ENCODE measurements around the gene SCARF1.

The SCARF1 gene

DNA sequence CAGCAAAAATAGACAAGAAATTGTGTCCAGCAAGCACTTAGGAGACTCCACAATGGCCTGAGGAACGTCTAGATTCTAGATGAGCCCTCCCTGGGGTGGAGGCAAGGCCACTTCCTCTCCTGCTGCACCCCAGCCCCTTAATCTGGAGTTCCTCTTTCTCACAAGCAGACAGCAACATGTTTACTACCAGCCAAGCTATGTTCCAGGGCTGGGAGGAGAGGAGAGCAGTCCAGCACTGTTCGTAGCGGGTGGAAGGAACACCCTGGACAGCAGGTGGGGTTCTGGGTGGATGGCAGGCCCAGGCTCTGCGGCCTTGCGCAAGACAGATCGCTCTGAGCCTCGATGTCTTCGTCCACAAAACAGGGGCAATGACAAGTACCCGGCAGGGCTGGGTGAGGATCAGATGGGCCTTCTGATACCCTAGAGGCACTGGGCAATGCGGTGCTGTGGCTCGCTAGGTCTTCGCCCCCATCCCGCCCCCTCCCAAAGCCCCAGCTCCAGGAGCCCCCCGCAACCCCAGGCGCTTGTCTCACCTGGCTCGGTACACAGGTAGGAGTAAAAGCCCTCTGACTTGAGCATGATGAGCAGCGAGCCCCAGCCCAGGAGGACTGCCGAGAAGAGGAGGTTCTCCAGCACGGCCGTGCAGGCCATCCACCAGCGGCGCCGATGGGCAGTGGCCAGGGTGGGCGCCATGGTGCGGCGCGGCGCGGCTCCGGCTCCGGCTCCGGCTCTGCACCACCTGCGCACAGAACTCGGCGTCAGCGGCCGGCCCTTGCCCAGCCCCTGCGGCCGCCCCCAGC, 18.1 kb downstream of the SCARF1 start:
- DNase-seq = no peak

DNA sequence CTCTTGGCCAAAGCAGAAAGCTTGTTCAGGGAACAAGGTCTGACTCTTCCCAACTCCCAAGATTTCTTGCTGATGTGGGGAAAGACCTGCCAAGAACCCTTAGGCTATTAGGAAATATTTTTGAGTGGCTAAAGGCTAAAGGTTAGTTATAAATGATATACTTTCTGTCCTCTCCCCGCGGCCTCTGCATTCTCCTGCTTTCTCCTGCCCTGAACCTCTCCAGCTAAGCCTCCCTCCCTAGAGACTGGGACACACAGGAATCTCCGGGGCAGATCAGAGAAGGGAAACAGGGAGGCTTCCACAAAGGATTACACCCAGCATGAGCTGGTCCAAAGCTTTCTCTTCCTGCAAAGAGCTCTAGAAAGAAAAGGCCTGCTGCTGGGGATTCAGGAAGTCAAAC, 19.2 kb downstream of the SCARF1 start:
- DNase-seq = no peak

DNA sequence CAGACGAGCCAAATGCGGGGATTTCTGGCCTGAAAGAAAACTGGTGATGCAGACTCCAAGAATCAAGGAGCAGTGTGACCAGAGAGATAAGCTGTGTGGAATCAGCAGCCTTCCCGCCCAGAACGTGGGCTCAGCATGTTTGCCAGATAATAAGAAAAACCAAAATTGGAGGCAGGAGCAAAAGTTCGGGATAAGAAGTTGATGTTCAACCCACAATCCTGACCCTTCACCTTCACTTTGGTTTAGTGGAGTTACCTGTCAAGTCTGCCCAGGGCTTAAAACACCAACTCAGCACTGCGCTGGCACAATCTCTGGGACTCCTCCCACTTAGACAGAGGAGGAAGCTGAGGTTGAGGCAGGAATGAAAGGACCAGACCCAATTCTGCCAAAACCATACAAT, 20.0 kb downstream of the SCARF1 start:
- DNase-seq = no peak

DNA sequence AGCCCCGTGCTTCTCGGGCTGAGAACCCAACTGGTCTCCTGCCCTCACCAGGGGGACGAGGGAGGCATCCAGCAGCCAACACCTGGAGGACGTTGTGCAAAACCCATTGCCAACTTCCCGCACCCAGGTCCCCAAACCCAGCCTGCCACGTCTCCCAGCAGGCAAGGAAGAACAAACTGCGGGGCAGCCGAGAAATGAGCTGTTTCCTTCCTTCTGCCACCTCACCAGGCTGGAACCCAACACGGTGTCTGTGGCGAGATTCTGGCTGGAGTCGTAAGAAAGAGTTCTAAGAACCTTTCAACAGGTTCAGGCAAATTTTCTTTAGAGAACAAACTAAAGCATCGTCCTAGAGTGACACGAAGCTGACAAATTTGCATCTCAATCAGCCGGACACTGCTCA, 20.5 kb downstream of the SCARF1 start:
- no peak for DNase-seq

DNA sequence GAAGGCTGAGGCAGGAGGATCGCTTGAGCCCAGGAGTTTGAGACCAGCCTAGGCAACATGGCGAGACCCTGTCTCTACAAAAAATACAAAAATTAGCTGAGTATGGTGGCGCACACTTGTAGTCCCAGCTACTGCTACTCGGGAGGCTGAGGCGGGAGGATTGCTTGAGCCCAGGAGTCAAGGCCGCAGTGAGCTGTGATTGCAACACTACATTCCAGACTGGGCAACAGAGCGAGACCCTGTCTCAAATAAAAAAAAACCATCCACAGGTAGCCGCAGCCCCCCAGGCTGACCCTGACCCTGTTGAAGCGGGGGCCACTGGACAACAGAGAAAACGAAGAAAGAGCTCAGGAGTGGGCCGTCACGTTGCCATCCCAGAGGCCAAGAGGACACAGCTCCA, 20.9 kb downstream of the SCARF1 start:
- no peak for DNase-seq

DNA sequence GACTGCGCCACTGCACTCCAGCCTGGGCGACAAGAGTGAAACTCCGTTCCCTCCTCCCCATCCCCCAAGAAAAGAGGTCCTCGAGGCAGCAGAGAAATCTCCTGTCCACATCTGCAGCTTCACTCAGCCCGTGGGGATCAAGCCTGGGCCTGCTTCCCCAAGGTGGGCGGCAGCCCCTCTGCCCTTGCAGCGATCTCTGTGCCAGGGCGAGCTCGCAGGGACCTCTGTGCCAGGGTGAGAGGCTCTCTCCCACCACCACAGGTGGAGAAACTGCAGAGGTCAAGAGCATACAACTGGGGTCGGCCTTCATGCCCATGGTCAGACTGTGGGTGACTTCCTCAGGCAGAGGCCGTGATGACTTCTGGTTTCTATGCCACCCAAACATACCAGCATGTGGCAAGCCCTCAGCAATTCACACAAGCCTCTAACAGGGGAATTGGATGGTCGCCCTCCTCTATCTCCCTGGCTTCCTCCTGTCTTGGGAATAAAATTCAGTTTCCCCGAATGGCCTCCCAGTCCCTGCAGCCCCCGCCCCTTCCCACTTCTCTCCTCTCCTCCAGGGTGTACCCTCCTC, 22.4 kb downstream of the SCARF1 start:
- no peak for DNase-seq

DNA sequence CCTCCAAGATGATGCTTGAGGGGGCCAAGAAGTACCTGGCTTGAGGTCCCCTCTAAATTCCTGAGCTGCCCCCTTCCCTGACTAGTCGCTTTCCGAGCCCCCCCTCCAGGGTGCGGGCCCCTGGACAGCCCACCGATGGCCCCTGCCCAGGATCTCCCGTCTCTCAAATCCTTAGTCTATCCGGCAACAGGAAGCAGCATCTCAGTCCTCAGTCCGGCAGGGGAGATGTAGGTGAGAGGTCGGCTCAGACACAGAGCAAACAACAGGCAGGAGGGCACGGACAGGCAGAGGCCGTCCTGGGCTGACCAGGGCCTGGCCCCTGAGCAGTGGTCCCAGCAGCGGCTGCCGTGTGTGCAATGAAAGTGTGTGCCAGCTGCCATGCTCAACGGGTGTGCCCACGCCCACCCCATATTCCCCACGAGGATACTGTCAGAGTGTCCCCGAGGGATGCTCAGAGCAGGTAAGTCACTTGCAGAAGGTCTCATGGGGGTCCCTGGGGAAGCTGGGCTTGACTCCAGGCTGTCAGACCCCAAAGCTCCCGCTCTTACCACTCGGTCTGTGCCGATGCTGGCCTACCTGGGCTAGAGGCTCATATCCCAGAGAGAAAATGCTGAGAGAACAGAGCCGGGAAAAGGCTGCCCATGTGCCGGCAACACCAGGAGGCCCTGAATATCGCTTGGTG, 24.1 kb downstream of the SCARF1 start:
- DNase-seq = no peak

DNA sequence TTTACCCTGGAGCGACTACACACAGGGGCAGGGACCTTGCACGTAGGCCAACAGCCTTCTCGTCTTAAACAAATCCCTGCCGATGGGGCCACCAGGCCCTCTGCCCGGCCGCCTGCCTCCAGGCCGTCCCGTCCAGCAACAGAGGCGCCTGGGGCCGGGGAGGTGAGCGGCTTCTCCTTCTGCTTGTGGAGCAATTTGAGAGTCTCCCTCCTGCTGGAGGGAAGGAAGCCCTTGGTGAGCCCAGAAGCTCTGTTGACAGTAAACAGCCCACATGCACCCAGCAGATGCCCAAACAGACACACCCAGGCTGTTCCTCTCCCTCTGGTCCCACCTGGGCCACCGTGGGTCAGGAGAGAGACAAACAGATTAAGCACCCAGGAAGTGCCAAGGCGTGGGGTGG, 25.0 kb downstream of the SCARF1 start:
- DNase-seq = no peak

DNA sequence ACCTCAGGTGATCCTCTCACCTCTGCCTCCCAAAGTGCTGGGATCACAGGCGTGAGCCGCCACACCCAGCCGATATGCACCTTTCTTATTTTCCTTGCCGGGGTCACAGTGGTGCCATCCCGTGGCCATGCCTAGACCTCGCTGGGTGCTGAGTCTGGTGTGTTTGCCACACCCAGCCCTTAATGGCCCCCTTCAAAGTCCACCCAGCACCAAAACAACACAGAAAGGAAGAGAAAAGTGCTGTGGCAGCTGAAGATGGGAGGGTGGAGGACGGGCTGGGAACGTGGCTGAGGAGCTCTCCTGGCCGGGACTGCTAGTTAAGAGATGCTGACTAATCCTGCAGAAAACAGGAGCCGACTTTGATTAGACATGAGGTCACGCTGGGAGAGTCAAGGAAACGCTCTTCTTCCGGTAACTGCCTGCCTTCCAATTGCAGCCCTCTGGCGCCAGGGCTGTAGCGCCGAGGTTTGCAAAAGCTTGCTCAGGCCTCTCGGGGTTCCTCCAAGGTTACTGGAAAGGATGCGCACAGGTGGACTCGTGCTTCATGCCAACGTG, 27.8 kb downstream of the SCARF1 start:
- DNase-seq = no peak

DNA sequence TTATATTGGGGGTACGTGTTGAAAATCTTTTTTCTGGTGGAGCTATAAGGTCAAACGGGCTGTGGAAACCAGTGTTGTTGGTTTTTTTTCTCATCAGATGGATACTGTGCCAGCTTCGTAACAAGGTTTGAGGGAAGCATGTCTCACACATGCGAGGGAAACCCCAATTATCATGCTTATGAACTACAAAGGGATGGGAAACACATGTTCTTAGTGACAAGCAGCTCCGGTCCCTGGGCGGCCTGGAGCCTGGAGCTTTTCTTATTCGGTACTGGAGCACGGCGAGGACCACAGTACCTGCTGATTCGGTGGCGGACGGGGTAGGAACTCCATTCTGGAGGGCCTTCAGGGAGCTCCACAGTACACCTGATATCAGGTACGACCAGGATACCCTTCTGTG, 29.4 kb downstream of the SCARF1 start:
- no peak for DNase-seq

DNA sequence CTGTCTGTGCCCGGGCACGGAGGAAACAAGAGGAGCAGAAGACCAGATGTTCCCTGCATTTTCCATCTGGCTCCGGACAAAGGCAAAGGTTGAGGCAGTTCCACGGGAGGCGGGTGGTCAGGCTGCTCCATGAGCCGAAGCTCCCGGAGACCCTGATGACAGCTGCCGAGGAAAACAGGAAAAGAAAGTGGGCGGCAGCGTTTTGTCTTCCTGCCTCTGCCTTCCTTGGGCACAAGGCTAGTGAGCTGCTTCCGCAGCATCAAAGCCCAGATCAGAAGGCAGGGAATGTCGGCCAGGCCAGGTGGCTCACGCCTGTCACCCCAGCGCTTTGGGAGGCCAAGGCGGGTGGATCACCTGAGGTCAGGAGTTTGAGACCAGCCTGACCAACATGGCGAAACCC, 33.1 kb downstream of the SCARF1 start:
- DNase-seq = no peak

DNA sequence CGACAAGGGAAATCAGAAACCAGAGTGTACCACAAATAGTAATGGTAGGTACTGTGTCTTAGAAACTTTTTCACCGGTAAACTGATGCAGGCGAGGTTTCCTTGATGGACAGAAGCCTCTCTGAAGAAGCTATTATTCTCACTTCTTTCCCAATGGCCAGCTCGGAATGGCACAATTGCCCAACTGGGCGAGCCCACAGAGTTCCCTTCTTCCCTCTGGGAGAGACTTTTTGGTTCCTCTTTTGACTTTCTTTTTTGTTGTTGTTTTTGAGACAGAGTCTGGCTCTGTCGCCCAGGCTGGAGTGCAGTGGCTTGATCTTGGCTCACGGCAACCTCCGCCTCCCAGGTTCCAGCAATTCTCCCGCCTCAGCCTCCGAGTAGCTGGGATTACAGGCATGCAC, 33.8 kb downstream of the SCARF1 start:
- DNase-seq = no peak

DNA sequence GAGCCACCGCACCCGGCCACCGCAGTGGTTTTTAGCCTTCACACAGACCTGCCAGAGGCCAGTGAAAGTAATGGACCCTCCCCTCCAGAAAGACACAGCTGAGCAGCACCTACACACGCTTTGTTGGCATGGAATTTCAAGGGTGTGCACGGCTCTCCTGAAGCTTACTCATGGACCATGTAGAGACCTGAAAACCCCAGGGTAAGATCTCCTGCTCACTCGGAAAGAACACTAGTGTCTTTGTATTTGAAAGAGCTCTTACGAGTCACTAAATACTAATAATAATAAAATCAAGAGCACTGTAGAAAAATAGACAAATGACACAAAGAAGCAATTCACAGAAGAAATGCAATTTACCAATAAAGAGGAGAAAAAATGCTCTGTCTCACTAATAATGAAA, 36.9 kb downstream of the SCARF1 start:
- no peak for DNase-seq

DNA sequence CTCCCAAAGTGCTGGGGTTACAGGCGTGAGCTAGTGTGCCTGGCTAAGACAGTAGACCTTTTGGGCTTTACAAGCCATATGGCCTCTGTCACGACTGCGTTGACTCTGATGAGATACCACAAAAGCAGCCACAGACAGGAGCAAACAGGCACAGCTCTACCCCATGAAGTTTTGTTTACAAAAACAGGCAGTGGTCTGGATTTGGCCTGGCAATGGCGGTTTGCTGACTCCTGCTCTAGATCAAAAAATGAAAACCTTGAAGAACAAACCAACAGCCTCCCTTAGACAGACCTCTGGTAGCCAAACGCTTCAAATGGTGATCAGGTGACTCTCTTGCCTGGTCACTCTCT, 37.6 kb downstream of the SCARF1 start:
- DNase-seq = no peak

DNA sequence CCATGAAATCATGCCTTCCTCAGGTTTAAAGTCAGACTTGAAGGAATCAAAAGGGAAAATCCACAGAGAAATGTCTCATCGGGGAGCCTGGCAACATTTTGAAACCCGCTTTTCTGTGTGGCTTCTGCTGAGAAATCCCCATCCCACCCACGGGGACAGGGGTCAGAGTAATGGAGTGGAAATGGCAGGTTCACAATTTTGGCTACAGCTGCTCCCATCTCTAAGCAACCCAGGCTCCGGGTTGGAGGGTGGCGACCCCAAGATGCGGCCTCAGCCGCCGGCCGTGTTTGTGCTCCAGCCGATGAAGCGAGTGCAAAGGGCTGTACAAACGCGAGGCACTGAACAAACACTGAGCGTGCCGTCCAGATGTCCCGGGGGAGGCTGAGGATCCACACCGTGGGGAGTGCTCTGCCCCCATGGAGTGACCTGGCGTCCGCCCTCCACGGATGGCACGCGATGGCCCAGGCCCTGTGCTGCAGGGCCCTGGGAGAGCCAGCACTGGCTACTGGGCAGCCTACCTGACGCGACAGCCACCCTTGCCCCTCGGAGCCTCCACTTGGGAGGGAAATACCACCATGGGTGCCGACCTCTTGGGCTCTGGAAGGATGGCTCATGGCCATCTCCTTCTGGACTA, 39.1 kb downstream of the SCARF1 start:
- peak; percentile 14 for DNase-seq

DNA sequence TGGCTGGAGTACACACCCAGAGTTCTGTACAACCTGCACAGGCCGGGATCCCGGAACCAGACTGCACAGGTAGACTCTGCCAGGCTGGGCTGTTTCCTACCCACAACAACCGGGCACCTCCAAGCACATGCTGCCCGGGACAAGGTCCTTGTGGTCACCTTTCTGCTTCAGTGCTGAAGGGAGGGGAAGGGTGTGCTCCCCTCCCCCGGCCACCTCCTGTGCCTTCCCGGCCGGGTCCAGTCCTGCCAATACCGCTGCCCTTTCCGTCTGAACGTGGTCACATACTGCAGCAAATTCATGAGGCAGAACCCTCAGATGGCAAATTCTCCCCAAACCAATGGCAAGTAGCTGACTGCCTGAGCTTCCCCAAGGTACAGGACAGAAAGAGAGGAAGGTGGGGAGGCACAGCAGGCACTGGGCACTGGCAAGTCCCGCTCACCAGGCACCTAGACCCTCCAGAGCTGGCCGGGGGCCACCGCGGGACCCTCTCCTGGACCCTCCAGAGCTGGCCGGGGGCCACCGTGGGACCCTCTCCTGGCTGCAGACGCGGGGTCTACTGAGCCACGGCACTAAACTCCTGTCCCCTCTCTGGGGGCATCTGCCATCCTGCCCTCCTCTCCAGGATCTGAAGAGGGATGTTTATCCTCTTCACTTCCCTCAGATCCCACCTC, 39.7 kb downstream of the SCARF1 start:
- DNase-seq = no peak

DNA sequence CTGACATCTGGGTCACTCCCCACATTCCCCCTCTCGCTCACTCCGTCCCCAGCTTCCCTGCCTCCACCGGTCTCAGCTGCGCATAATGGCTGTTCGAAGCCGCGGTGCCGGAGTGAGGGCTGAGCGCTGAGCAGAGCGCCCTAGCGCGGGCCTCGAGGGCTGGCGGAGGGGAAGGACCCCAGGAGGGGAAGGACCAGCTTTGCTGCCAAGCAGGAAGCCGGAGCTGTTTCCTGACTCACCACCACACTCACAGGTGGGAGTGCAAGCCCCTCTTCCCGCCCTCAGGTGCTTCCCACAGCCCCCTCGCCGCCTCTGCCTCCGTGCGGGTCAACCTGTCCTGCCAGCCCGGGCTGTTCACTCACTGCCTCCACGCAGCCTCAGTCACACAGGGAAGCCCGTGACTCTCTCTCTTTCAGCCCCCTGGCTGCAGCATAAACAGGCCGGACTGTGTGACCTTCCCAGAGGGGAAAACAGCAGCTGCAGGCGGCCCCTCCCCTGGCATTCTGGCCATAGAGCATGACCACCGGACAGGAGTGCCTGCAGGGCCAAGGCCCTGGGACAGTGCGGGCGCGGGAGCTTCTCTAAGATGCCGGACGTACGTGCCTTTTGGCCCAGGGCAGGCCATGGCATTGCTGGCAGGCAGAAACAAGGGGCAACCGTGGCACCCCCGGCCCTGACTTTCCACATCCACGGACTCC, 40.6 kb downstream of the SCARF1 start:
- DNase-seq = no peak

DNA sequence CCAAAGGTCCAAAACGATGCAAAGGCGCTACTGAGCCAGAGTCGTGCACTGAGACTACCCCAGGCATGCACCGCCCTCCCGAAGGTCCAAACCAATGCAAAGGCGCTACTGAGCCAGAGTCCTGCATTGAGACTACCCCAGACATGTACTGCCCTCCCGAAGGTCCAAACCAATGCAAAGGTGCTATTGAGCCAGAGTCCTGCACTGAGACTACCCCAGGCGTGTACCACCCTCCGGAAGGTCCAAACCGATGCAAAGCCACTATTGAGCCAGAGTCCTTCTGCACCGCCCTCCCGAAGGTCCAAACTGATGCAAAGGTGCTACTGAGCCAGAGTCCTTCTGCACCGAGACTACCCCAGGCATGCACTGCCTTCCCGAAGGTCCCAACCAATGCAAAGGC, 44.0 kb downstream of the SCARF1 start:
- no peak for DNase-seq

DNA sequence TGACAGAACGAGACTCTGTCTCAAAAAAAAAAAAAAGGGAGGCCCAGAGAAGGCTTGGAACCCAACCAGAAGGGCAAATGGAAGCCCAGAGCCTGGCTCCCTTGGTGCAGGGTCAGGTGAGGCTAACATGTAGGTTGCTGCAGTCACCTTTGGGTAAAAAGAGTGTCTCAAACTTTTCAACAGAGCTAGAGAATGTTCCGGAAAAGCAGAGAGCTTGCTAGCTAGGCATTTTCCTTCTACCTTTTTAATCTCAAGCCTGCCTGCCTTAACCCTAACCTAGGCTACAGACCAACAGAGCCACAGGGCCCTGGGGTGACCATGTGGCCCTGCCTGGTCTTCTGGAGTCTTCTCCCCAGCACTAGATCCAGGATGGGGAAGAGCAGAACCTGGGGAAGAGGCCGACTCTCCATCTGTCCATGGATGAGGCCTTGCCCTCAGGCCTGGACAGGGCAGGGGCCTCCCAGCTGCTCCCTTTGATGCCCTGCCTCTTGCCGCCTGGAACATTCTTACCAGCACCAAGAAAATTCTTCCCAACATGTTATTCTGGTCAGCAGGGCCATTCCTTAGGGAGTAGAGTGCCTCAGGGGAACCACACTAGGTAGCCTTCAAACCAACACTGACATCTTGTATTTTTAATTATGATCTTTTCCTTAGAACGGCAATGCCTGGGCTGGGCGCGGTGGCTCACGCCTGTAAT, 47.0 kb downstream of the SCARF1 start:
- no peak for DNase-seq

DNA sequence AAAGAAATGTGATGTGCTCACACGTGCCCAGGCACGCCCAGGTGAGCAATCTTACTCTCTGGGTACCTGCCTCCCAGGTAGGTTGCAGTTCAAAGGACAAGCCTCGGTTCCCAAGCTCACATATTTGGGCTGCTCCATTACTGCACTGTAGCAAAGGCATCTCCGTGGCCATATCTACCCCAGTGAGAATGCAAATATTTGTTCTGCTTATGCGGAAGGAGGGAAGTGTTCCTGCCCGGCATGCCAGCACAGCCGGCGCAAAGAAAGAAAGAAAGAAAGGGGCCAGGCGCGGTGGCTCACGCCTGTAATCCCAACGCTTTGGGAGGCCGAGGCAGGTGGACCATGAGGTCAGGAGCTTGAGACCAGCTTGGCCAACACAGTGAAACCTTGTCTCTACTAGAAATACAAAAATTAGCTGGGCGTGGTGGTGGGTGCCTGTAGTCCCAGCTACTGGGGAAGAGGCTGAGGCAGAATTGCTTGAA, 47.6 kb downstream of the SCARF1 start:
- DNase-seq = no peak

DNA sequence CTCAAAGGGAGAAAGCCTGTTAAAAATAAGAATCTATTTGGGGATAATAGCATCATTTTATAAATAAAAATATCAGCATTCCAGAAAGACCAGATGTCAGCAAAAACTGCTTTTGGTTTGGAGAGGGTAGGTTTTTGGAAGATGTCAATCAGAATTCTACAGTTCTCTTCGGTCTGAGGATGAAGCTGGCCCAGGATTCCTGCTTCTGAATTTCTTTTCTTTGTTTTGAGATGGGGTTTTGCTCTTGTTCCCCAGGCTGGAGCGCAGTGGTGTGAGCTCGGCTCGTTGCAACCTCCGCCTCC, 52.0 kb downstream of the SCARF1 start:
- DNase-seq = no peak

All from stimulated activated naive CD4-positive, alpha-beta T cell treated with Interleukin-2 at 50 U/mL for 16 hours (primary cell).